IMR-90 (cell line): ENCODE data around the gene DHRSX. TPM values are rescaled to one million over a fixed set of nuclear protein-coding genes. Genes with fewer than 3 reads are reported as not detected.

Source experiments
- ATAC-seq: fragments of 200-7000 bp; cut with Tn5 transposase; 2 replicates; pipeline ENCODE4 v1.9.1; 2020; ENCODE audit warnings: low read depth, mild to moderate bottlenecking, moderate library complexity
- BruUV-seq: library from RNA; stranded (reverse); fragments of 400-500 nt; replicated peaks from 2 replicates; lab custom pipeline; 2021; lab: Mats Ljungman, UMichigan
- CTCF ChIA-PET: fragments of 300-600 bp; formaldehyde crosslinking; extraction: SDS; loops from one replicate; lab custom pipeline; 2021; ENCODE audit warnings: antibody characterized with exemption; lab: Yijun Ruan, JAX
- POLR2A ChIA-PET: fragments of 300-600 bp; sonication (Branson Sonifier 250); formaldehyde crosslinking; loops from one replicate; lab custom pipeline; 2022; ENCODE audit warnings: antibody characterized with exemption; ENCODE audit not compliant: unreplicated experiment; lab: Charles Lee
- DNase-seq: peaks from one replicate; pipeline ENCODE4 v3.0.0; 2013
- H2AFZ ChIP-seq: replicated peaks from 2 replicates; pipeline ENCODE3; 2013; ENCODE audit warnings: low read length, mild to moderate bottlenecking; ENCODE audit not compliant: poor library complexity
- H2AK5ac ChIP-seq: 2 replicates; pipeline ENCODE4 v1.6.1; 2013; ENCODE audit warnings: low read depth, low read length, inconsistent platforms
- H2AK9ac ChIP-seq: replicated peaks from 2 replicates; pipeline ENCODE3; 2013; ENCODE audit warnings: mild to moderate bottlenecking, low read depth, low read length, moderate library complexity; ENCODE audit not compliant: poor library complexity
- H2BK120ac ChIP-seq: 2 replicates; pipeline ENCODE4 v1.6.1; 2013; ENCODE audit warnings: low read depth, low read length, inconsistent platforms
- H2BK15ac ChIP-seq: 3 replicates; pipeline ENCODE4 v1.6.1; 2013; ENCODE audit warnings: low read depth, low read length, inconsistent platforms
- H2BK20ac ChIP-seq: 2 replicates; pipeline ENCODE4 v1.6.1; 2013; ENCODE audit warnings: low read depth, mild to moderate bottlenecking, inconsistent platforms, low read length, moderate library complexity
- H2BK5ac ChIP-seq: 2 replicates; pipeline ENCODE4 v1.6.1; 2013; ENCODE audit warnings: mild to moderate bottlenecking, low read depth, low read length, inconsistent platforms; ENCODE audit not compliant: poor library complexity, severe bottlenecking
- H3K14ac ChIP-seq: replicated peaks from 2 replicates; pipeline ENCODE4 v1.6.1; 2013; ENCODE audit warnings: low read depth, low read length, inconsistent platforms
- H3K18ac ChIP-seq: 2 replicates; pipeline ENCODE4 v1.6.1; 2013; ENCODE audit warnings: low read depth, low read length, control low read depth
- H3K23ac ChIP-seq: 2 replicates; pipeline ENCODE4 v1.6.1; 2013; ENCODE audit warnings: low read depth, low read length, inconsistent platforms
- H3K27ac ChIP-seq: 2 replicates; pipeline ENCODE4 v1.5.1; 2013; ENCODE audit warnings: mild to moderate bottlenecking, control low read depth, low read length; ENCODE audit not compliant: insufficient read depth
- H3K27me3 ChIP-seq: 2 replicates; pipeline ENCODE4 v1.6.1; 2013; ENCODE audit warnings: low read length; ENCODE audit not compliant: control insufficient read depth, insufficient read depth
- H3K36me3 ChIP-seq: 2 replicates; pipeline ENCODE4 v1.6.1; 2013; ENCODE audit warnings: low read length, mixed read lengths; ENCODE audit not compliant: control insufficient read depth, insufficient read depth
- H3K4ac ChIP-seq: 2 replicates; pipeline ENCODE4 v1.6.1; 2013; ENCODE audit warnings: low read depth, low read length, inconsistent platforms
- H3K4me1 ChIP-seq: 2 replicates; pipeline ENCODE4 v1.6.1; 2013; ENCODE audit warnings: low read length, mixed read lengths; ENCODE audit not compliant: control insufficient read depth, insufficient read depth
- H3K4me2 ChIP-seq: 2 replicates; pipeline ENCODE4 v1.6.1; 2013; ENCODE audit warnings: low read depth, mild to moderate bottlenecking, control low read depth, low read length, moderate library complexity
- H3K4me3 ChIP-seq: 2 replicates; pipeline ENCODE4 v1.5.1; 2013; ENCODE audit warnings: low read depth, mild to moderate bottlenecking, control low read depth, low read length, moderate library complexity; ENCODE audit not compliant: insufficient read depth
- H3K56ac ChIP-seq: 2 replicates; pipeline ENCODE4 v1.6.1; 2013; ENCODE audit warnings: low read length, inconsistent platforms; ENCODE audit not compliant: insufficient read depth; ENCODE audit errors: extremely low read depth
- H3K79me1 ChIP-seq, 2 experiments: 2 replicates each; pipeline ENCODE4 v1.6.1; 2013; ENCODE audit warnings: low read length in 2 of 2, inconsistent platforms in 1 of 2, low read depth in 1 of 2
- H3K9ac ChIP-seq: 2 replicates; pipeline ENCODE4 v1.6.1; 2013; ENCODE audit warnings: low read depth, low read length, control low read depth
- H3K9me1 ChIP-seq: 2 replicates; pipeline ENCODE4 v1.6.1; 2013; ENCODE audit warnings: low read length, inconsistent platforms; ENCODE audit not compliant: insufficient read depth
- H3K9me3 ChIP-seq: 2 replicates; pipeline ENCODE4 v1.6.1; 2013; ENCODE audit warnings: low read length; ENCODE audit not compliant: control insufficient read depth, insufficient read depth
- H4K20me1 ChIP-seq: 2 replicates; pipeline ENCODE4 v1.6.1; 2013; ENCODE audit warnings: low read length, inconsistent platforms; ENCODE audit not compliant: insufficient read depth
- H4K5ac ChIP-seq: 2 replicates; pipeline ENCODE4 v1.6.1; 2013; ENCODE audit warnings: mild to moderate bottlenecking, low read depth, low read length, control low read depth
- H4K8ac ChIP-seq, 2 experiments: 2 replicates each; pipeline ENCODE4 v1.6.1; 2013; ENCODE audit warnings: low read depth in 2 of 2, low read length in 2 of 2, control low read depth in 1 of 2, inconsistent platforms in 1 of 2
- H4K91ac ChIP-seq: 2 replicates; pipeline ENCODE4 v1.6.1; 2013; ENCODE audit warnings: low read depth, low read length, inconsistent platforms; ENCODE audit not compliant: insufficient read depth
- CHD1 ChIP-seq: IDR thresholded peaks from 2 replicates; pipeline ENCODE4 v1.6.1; 2012; ENCODE audit warnings: low read depth, low read length, improper control_type of control experiment
- RAD21 ChIP-seq: IDR thresholded peaks from 2 replicates; pipeline ENCODE4 v1.6.1; 2012; ENCODE audit warnings: low read length, improper control_type of control experiment
- RCOR1 ChIP-seq: IDR thresholded peaks from 2 replicates; pipeline ENCODE4 v1.6.1; 2012; ENCODE audit warnings: mild to moderate bottlenecking, low read length, improper control_type of control experiment; ENCODE audit not compliant: insufficient replicate concordance
- WGBS, 2 experiments: methylation state at CpG; one replicate each; pipeline versions ENCODE4 v1.1.5 to v1.1.7; 2013; ENCODE audit warnings: missing lambda C conversion rate in 2 of 2; ENCODE audit not compliant: insufficient read length in 1 of 2; ENCODE audit errors: extremely low coverage in 2 of 2; 5-methylcytosine and 5-hydroxymethylcytosine counted together
- dilution Hi-C: fragments of 300-500 bp; cut with HindIII; formaldehyde crosslinking; loops from one replicate; pipeline ENCODE4 v1.14.3; 2018; ENCODE audit warnings: low sequenced_read_pairs; ENCODE audit not compliant: unreplicated experiment
- in situ Hi-C: fragments of 300-500 bp; cut with MboI; formaldehyde crosslinking; loops from 3 replicates; pipeline ENCODE4 v1.14.3; 2019; ENCODE audit warnings: low sequenced_read_pairs, inconsistent platforms, mixed read lengths
- intact Hi-C: fragments of 100-400 bp; cut with micrococcal nuclease; formaldehyde crosslinking; loops from 2 replicates; pipeline ENCODE4 v1.10.0; 2022
- polyA plus RNA-seq, 3 experiments: library from polyadenylated mRNA; depleted of rRNA; stranded (reverse); fragments of >200 nt; gene quantifications; 2 replicates each; pipeline ENCODE4 v1.2.3, GENCODE V29; 2012; ENCODE audit warnings: low replicate concordance in 1 of 3
- total RNA-seq: library from RNA; depleted of rRNA; stranded (reverse); fragments of >200 nt; gene quantifications from 2 replicates; pipeline ENCODE4 v1.2.3, GENCODE V29; 2012
- TF ChIP-seq, protein P1 (sequence below): fragments of 150-350 bp; IDR thresholded peaks from 2 replicates; pipeline ENCODE4 v1.6.1; 2017; ENCODE audit warnings: mild to moderate bottlenecking, antibody characterized with exemption, low read length, low read depth
- TF ChIP-seq, protein P2 (sequence below): fragments of 150-350 bp; IDR thresholded peaks from 2 replicates; pipeline ENCODE4 v1.6.1; 2016; ENCODE audit warnings: low read depth, mild to moderate bottlenecking, low read length, moderate library complexity, borderline replicate concordance

The DHRSX gene
- total and polyA plus RNA-seq, 2 of the 4 experiments (the other 2 are of a cell fraction) = 26.2 to 38.0 TPM

DNA sequence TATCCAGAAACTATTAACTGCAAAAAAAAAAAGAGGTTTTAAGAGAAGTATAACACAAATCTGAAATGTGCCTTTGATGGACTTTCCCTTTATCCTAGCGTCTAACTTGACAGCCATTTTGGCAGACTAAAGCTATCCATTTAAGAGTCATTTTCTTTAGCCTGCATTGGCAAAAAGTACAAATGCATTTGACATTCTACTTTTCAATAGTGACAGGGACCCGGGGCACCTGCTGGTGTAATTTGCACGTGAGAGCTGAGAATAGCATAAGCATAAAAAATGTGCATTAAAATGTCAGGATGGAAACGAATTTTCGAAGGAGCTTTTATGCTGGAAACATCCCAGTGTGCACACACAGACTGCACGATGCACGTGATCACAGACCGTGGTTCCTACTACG is 91.9 kb downstream of the DHRSX start:
- Histone ChIP-seq H4K8ac (no peak overlapping the region), H4K91ac (no peak overlapping the region), H3K27ac (no peak overlapping the region), H2BK120ac (no peak overlapping the region), H3K4me1 (no peaks in the 10 kb centered on the region), H3K27me3 (no peaks in the 10 kb centered on the region), H3K4me3 (no peak overlapping the region), H3K4me2 (no peak overlapping the region), H4K20me1 (no peaks in the 10 kb centered on the region), H2AK5ac (no peak overlapping the region), H2BK5ac (no peak overlapping the region), H3K9me1 (0 out of 2 replicates have a peak, but pooled peaks cover 4% of the 10 kb centered on the region), H3K14ac (no peak overlapping the region), H3K4ac (no peak overlapping the region), H3K36me3 (peaks cover 23% of the 10 kb centered on the region), H3K79me1 (peaks cover 2 to 3% of the 10 kb centered on the region in 2 experiments; a peak in 1 of 4 replicates), H4K5ac (no peak overlapping the region), H3K9me3 (peaks cover 3% of the 10 kb centered on the region), H3K56ac (no peak overlapping the region), H3K9ac (no peak overlapping the region), H2BK15ac (no peak overlapping the region), H2BK20ac (no peak overlapping the region), H3K23ac (no peak overlapping the region), H2AFZ (no peak overlapping the region), H3K18ac (no peak overlapping the region), H2AK9ac (no peak overlapping the region)
- DNase-seq (no peak), ATAC-seq (no peak)
- POLR2A ChIA-PET = no interaction called here
- CTCF ChIA-PET = no interaction called here
- TF ChIP-seq, protein P1, sequence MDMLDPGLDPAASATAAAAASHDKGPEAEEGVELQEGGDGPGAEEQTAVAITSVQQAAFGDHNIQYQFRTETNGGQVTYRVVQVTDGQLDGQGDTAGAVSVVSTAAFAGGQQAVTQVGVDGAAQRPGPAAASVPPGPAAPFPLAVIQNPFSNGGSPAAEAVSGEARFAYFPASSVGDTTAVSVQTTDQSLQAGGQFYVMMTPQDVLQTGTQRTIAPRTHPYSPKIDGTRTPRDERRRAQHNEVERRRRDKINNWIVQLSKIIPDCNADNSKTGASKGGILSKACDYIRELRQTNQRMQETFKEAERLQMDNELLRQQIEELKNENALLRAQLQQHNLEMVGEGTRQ = no peak
- TF ChIP-seq RAD21 (no peak), CHD1 (no peak), RCOR1 (no peak)
- TF ChIP-seq, protein P2, sequence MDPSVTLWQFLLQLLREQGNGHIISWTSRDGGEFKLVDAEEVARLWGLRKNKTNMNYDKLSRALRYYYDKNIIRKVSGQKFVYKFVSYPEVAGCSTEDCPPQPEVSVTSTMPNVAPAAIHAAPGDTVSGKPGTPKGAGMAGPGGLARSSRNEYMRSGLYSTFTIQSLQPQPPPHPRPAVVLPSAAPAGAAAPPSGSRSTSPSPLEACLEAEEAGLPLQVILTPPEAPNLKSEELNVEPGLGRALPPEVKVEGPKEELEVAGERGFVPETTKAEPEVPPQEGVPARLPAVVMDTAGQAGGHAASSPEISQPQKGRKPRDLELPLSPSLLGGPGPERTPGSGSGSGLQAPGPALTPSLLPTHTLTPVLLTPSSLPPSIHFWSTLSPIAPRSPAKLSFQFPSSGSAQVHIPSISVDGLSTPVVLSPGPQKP = no peak
- 89% methylated on average over 4 of the region's 9 CpGs; no CpG with 5 or more reads in 1 of the 2 experiments for WGBS, 2 experiments
- dilution Hi-C loops = no loop called here
- intact Hi-C loops = no loop called here
- in situ Hi-C loops = no loop called here
- no TSS peak for BruUV-seq
